Measurements from ENCODE around the gene KRTAP10-6.
"Not testable (repeated sequence)": the region's sequence is repeated elsewhere in the genome, so short reads cannot be mapped to it uniquely, and the experiment has no call there.

KRTAP10-6 gene

GRCh38 chr21:44611551-44611950 lies 19.2 kb upstream of the KRTAP10-6 start:
- Histone ChIP-seq H3K4me3 (ENCODE audit: insufficient read depth, low read depth, low read length) (no peak overlapping the region), H3K27me3 (ENCODE audit: control insufficient read depth, insufficient read depth, low read length, poor library complexity, severe bottlenecking) (no peaks in the 10 kb centered on the region), H3K4me1 (ENCODE audit: control insufficient read depth, insufficient read depth, low read length) (no peaks in the 10 kb centered on the region), H3K9me3 (ENCODE audit: control insufficient read depth, low read length) (peaks cover 2% of the 10 kb centered on the region), H3K27ac (ENCODE audit: insufficient read depth, low read depth, low read length, poor library complexity, severe bottlenecking) (no peak overlapping the region), H3K36me3 (ENCODE audit: control insufficient read depth, insufficient read depth, low read length) (no peaks in the 10 kb centered on the region)
- WGBS, 2 experiments: 86 to 92% methylated on average over 4 of the region's 4 CpGs

GRCh38 chr21:44610157-44610843 lies 18.0 kb upstream of the KRTAP10-6 start:
- not testable (repeated sequence) for H3K27me3 ChIP-seq (ENCODE audit: control insufficient read depth, insufficient read depth, low read length, poor library complexity, severe bottlenecking); H3K27ac ChIP-seq (ENCODE audit: insufficient read depth, low read depth, low read length, poor library complexity, severe bottlenecking); H3K4me1 ChIP-seq (ENCODE audit: control insufficient read depth, insufficient read depth, low read length); H3K4me3 ChIP-seq (ENCODE audit: insufficient read depth, low read depth, low read length); H3K9me3 ChIP-seq (ENCODE audit: control insufficient read depth, low read length); H3K36me3 ChIP-seq (ENCODE audit: control insufficient read depth, insufficient read depth, low read length)
- 91 to 92% methylated on average over 7 of the region's 7 CpGs for WGBS, 2 experiments

- H3K36me3 ChIP-seq (ENCODE audit: control insufficient read depth, insufficient read depth, low read length): no peaks in the 10 kb centered on the region
- no peak overlapping the region for H3K4me3 ChIP-seq (ENCODE audit: insufficient read depth, low read depth, low read length)
- no peak overlapping the region for H3K27ac ChIP-seq (ENCODE audit: insufficient read depth, low read depth, low read length, poor library complexity, severe bottlenecking)
- H3K27me3 ChIP-seq (ENCODE audit: control insufficient read depth, insufficient read depth, low read length, poor library complexity, severe bottlenecking): no peaks in the 10 kb centered on the region
- peaks cover 2% of the 10 kb centered on the region for H3K9me3 ChIP-seq (ENCODE audit: control insufficient read depth, low read length)
- no peaks in the 10 kb centered on the region for H3K4me1 ChIP-seq (ENCODE audit: control insufficient read depth, insufficient read depth, low read length)
These were observed 16.9 kb upstream of the KRTAP10-6 start for GRCh38 chr21:44609193-44609592.

- 89 to 90% methylated on average over 4 of the region's 4 CpGs for WGBS, 2 experiments
- Histone ChIP-seq H3K27ac (ENCODE audit: insufficient read depth, low read depth, low read length, poor library complexity, severe bottlenecking) (no peak overlapping the region), H3K4me3 (ENCODE audit: insufficient read depth, low read depth, low read length) (no peak overlapping the region), H3K36me3 (ENCODE audit: control insufficient read depth, insufficient read depth, low read length) (no peaks in the 10 kb centered on the region), H3K4me1 (ENCODE audit: control insufficient read depth, insufficient read depth, low read length) (no peaks in the 10 kb centered on the region), H3K27me3 (ENCODE audit: control insufficient read depth, insufficient read depth, low read length, poor library complexity, severe bottlenecking) (no peaks in the 10 kb centered on the region), H3K9me3 (ENCODE audit: control insufficient read depth, low read length) (peaks cover 2% of the 10 kb centered on the region)
These were observed 14.2 kb upstream of the KRTAP10-6 start for GRCh38 chr21:44606495-44606894.

GRCh38 chr21:44603911-44604310 lies 11.6 kb upstream of the KRTAP10-6 start:
- no peak overlapping the region for H3K27ac ChIP-seq (ENCODE audit: insufficient read depth, low read depth, low read length, poor library complexity, severe bottlenecking)
- 93 to 95% methylated on average over 7 to 8 of the region's 8 CpGs for WGBS, 2 experiments
- H3K4me1 ChIP-seq (ENCODE audit: control insufficient read depth, insufficient read depth, low read length): no peaks in the 10 kb centered on the region
- no peaks in the 10 kb centered on the region for H3K27me3 ChIP-seq (ENCODE audit: control insufficient read depth, insufficient read depth, low read length, poor library complexity, severe bottlenecking)
- H3K4me3 ChIP-seq (ENCODE audit: insufficient read depth, low read depth, low read length): no peak overlapping the region
- no peaks in the 10 kb centered on the region for H3K36me3 ChIP-seq (ENCODE audit: control insufficient read depth, insufficient read depth, low read length)
- H3K9me3 ChIP-seq (ENCODE audit: control insufficient read depth, low read length): no peaks in the 10 kb centered on the region

GRCh38 chr21:44603109-44603875 lies 11.0 kb upstream of the KRTAP10-6 start:
- Histone ChIP-seq H3K9me3 (ENCODE audit: control insufficient read depth, low read length) (no peaks in the 10 kb centered on the region), H3K4me1 (ENCODE audit: control insufficient read depth, insufficient read depth, low read length) (no peaks in the 10 kb centered on the region), H3K27me3 (ENCODE audit: control insufficient read depth, insufficient read depth, low read length, poor library complexity, severe bottlenecking) (no peaks in the 10 kb centered on the region), H3K36me3 (ENCODE audit: control insufficient read depth, insufficient read depth, low read length) (no peaks in the 10 kb centered on the region), H3K4me3 (ENCODE audit: insufficient read depth, low read depth, low read length) (no peak overlapping the region), H3K27ac (ENCODE audit: insufficient read depth, low read depth, low read length, poor library complexity, severe bottlenecking) (no peak overlapping the region)
- WGBS, 2 experiments: 68 to 71% methylated on average over 17 of the region's 17 CpGs

- no peak overlapping the region for H3K27ac ChIP-seq (ENCODE audit: insufficient read depth, low read depth, low read length, poor library complexity, severe bottlenecking)
- H3K9me3 ChIP-seq (ENCODE audit: control insufficient read depth, low read length): no peaks in the 10 kb centered on the region
- H3K4me3 ChIP-seq (ENCODE audit: insufficient read depth, low read depth, low read length): no peak overlapping the region
- no peaks in the 10 kb centered on the region for H3K27me3 ChIP-seq (ENCODE audit: control insufficient read depth, insufficient read depth, low read length, poor library complexity, severe bottlenecking)
- H3K4me1 ChIP-seq (ENCODE audit: control insufficient read depth, insufficient read depth, low read length): no peaks in the 10 kb centered on the region
- 87 to 88% methylated on average over 20 of the region's 21 CpGs for WGBS, 2 experiments
- H3K36me3 ChIP-seq (ENCODE audit: control insufficient read depth, insufficient read depth, low read length): no peaks in the 10 kb centered on the region
These were observed 10.2 kb upstream of the KRTAP10-6 start for GRCh38 chr21:44602463-44602850.

- Histone ChIP-seq H3K27ac (ENCODE audit: insufficient read depth, low read depth, low read length, poor library complexity, severe bottlenecking) (no peak overlapping the region), H3K36me3 (ENCODE audit: control insufficient read depth, insufficient read depth, low read length) (no peaks in the 10 kb centered on the region), H3K4me3 (ENCODE audit: insufficient read depth, low read depth, low read length) (no peak overlapping the region), H3K27me3 (ENCODE audit: control insufficient read depth, insufficient read depth, low read length, poor library complexity, severe bottlenecking) (no peaks in the 10 kb centered on the region), H3K9me3 (ENCODE audit: control insufficient read depth, low read length) (no peaks in the 10 kb centered on the region), H3K4me1 (ENCODE audit: control insufficient read depth, insufficient read depth, low read length) (no peaks in the 10 kb centered on the region)
- WGBS, 2 experiments: 85 to 86% methylated on average over 23 of the region's 23 CpGs
These were observed 9.5 kb upstream of the KRTAP10-6 start for GRCh38 chr21:44601596-44602462.

GRCh38 chr21:44601091-44601490 lies 8.8 kb upstream of the KRTAP10-6 start:
- not testable (repeated sequence) for H3K9me3 ChIP-seq (ENCODE audit: control insufficient read depth, low read length); H3K36me3 ChIP-seq (ENCODE audit: control insufficient read depth, insufficient read depth, low read length); H3K4me3 ChIP-seq (ENCODE audit: insufficient read depth, low read depth, low read length); H3K27ac ChIP-seq (ENCODE audit: insufficient read depth, low read depth, low read length, poor library complexity, severe bottlenecking); H3K27me3 ChIP-seq (ENCODE audit: control insufficient read depth, insufficient read depth, low read length, poor library complexity, severe bottlenecking); H3K4me1 ChIP-seq (ENCODE audit: control insufficient read depth, insufficient read depth, low read length)
- 77 to 82% methylated on average over 10 of the region's 10 CpGs for WGBS, 2 experiments

All from ectodermal cell (in vitro differentiated cells).